ENCODE measurements around the gene FBP2.
"Not testable (repeated sequence)": the region's sequence is repeated elsewhere in the genome, so short reads cannot be mapped to it uniquely, and the experiment has no call there.

Gene FBP2

DNA sequence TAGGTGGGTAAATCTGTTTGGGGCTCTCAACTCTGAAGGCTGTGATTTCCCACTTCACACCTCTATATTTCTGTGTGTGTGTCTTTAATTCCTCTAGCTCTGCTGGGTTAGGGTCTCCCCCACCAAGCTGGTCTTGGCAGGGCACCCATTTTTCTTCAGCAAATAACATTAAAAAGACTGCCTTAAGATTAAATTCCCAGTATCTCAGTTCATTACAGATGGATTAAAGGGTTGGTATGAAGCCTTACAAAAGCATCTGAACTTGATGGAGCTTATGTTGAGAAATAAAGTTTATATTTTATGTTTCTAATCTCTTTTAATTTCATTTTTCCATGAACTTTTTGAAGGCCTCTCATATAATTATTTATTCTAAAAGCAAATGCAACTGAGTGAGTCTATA lies 27.1 kb downstream of the FBP2 start:
- H3K4me3 ChIP-seq = no peak overlapping the region
- H3K4me1 ChIP-seq = no peaks in the 10 kb centered on the region
- no peaks in the 10 kb centered on the region for H3K36me3 ChIP-seq (replicated peaks)
- H3K27me3 ChIP-seq (ENCODE audit: low read depth) = no peaks in the 10 kb centered on the region
- in situ Hi-C loops (cut with MboI; ENCODE audit: low sequenced_read_pairs) = no loop called here
- H3K9me3 ChIP-seq = no peaks in the 10 kb centered on the region
- no peak for DNase-seq (ENCODE audit: low spot score in 2 of 2)

GRCh38 chr9:94564279-94564678 lies 29.3 kb downstream of the FBP2 start:
- DNase-seq (ENCODE audit: low spot score in 2 of 2); H3K36me3 ChIP-seq (replicated peaks); in situ Hi-C loops (cut with MboI; ENCODE audit: low sequenced_read_pairs); H3K4me3 ChIP-seq; H3K4me1 ChIP-seq; H3K27me3 ChIP-seq (ENCODE audit: low read depth); H3K9me3 ChIP-seq: not testable (repeated sequence)

DNA sequence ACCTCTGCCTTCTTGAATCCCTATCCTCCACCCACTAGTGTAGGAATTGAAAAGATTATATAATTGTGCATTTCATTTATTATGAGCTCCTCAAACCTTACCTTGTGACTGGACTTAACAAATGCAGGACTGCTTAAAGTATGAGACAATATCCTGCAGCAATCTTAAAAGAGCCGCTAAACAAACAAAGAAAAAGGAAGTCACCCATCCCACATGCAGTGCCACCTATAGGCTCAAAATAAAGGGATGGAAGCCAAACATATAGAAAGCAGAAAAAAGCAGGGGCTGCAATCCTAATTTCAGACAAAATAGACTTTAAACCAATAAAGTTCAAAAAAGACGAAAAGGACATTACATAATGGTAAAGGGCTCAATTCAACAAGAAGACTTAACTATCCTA lies 30.1 kb downstream of the FBP2 start:
- no peak overlapping the region for H3K4me3 ChIP-seq
- in situ Hi-C loops (cut with MboI; ENCODE audit: low sequenced_read_pairs) = no loop called here
- H3K4me1 ChIP-seq = no peaks in the 10 kb centered on the region
- DNase-seq (ENCODE audit: low spot score in 2 of 2) = no peak
- no peaks in the 10 kb centered on the region for H3K36me3 ChIP-seq (replicated peaks)
- no peaks in the 10 kb centered on the region for H3K27me3 ChIP-seq (ENCODE audit: low read depth)
- no peaks in the 10 kb centered on the region for H3K9me3 ChIP-seq

DNA sequence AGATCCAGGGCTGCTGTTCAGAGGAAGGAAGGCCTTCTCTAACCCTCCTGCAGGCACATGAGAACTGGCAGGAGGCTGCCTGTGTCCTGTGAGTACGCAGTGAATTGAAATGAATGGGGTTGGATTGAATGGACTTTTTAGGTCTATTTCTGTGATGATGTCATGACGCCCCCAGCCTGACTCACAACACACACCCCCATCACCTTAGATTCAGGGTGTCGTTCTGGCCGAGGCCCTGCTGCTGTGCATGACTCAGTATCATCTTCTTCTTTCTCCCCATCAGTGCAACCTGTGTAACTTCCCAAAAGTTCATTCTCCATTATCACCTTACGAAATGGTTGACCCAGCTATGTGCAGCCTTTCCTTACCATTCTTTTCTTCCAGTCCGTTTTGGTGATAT lies 33.4 kb downstream of the FBP2 start:
- Histone ChIP-seq H3K36me3 (replicated peaks) (no peaks in the 10 kb centered on the region), H3K4me3 (no peak overlapping the region), H3K9me3 (no peaks in the 10 kb centered on the region; the same call in 1 of the 2 replicates), H3K27me3 (ENCODE audit: low read depth) (no peaks in the 10 kb centered on the region), H3K4me1 (no peaks in the 10 kb centered on the region)
- in situ Hi-C loops (cut with MboI; ENCODE audit: low sequenced_read_pairs) = no loop called here
- DNase-seq (ENCODE audit: low spot score in 2 of 2) = no peak

GRCh38 chr9:94557376-94557775 lies 36.2 kb downstream of the FBP2 start:
- Histone ChIP-seq H3K4me1 (peaks cover 7% of the 10 kb centered on the region; the same call in 1 of the 2 replicates), H3K27me3 (ENCODE audit: low read depth) (no peaks in the 10 kb centered on the region), H3K36me3 (replicated peaks) (no peaks in the 10 kb centered on the region), H3K4me3 (no peak overlapping the region), H3K9me3 (peaks cover 4% of the 10 kb centered on the region)
- no peak for DNase-seq (ENCODE audit: low spot score in 2 of 2)
- in situ Hi-C loops (cut with MboI; ENCODE audit: low sequenced_read_pairs) = no loop called here

- in situ Hi-C loops (cut with MboI; ENCODE audit: low sequenced_read_pairs) = no loop called here
- Histone ChIP-seq H3K4me3 (peak within 1 kb of the TSS; percentile 51), H3K9me3 (peaks cover 4% of the 10 kb centered on the region), H3K4me1 (peaks cover 7% of the 10 kb centered on the region; the same call in 1 of the 2 replicates), H3K27me3 (ENCODE audit: low read depth) (no peaks in the 10 kb centered on the region), H3K36me3 (replicated peaks) (no peaks in the 10 kb centered on the region)
- peak; percentile 78 to 87 for DNase-seq (ENCODE audit: low spot score in 2 of 2)
Observed at GRCh38 chr9:94554439-94555331, 38.9 kb downstream of the FBP2 start, which contains the start of gene PCAT7. TSS of gene PCAT7 (plus strand) at chr9:94555083.

- H3K4me3 ChIP-seq = peak overlapping the region; percentile 51
Observed at GRCh38 chr9:94554078-94554438, 39.6 kb downstream of the FBP2 start.

DNA sequence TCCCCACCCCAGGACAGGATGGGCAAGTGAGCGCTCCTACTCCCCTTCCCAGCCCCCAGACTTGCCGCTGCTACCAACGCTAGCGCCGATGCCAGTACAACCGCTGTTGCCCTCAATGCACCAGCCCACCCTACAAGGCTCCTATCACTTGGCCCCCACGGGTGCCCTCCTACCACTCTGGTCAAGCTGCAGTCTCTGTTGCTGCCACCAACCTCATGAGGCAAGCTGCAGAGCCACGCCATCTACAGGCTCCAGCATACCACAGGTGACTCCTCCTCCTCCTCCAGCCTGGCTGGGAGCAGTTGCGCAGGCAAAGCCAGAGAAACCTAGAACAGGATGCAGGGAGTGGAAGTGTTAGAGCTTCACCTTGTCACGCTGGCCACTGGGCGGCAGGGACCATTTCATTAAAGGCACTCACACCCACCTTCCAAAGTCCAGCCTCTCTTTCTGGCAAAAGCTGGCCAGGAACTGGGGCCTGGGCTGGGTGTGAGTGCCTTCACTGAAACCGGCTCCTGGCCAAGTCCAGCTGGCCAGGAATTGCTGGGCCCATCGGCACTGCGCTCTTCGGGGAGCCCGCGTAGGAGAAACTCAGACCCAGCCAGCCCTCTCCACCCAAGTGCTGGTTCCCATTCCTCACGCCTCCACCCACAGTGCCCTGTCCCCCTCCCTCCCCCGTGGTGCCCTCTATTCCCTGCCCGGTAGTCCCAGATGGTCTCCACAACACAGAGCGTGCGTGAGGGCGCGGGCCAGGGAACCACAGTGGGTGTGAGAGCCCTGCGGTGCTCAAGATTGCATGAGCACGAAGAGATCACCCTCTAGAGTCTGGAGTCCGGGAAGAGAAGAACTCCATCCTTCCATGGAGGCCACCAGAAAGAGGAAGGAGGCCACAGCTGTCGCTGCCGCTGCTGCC lies 40.3 kb downstream of the FBP2 start:
- H3K27me3 ChIP-seq (ENCODE audit: low read depth) = no peaks in the 10 kb centered on the region
- H3K36me3 ChIP-seq (replicated peaks) = no peaks in the 10 kb centered on the region
- peaks cover 4% of the 10 kb centered on the region for H3K9me3 ChIP-seq
- H3K4me1 ChIP-seq = peaks cover 7% of the 10 kb centered on the region; the same call in 1 of the 2 replicates
- no peak for DNase-seq (ENCODE audit: low spot score in 2 of 2)
- in situ Hi-C loops (cut with MboI; ENCODE audit: low sequenced_read_pairs) = no loop called here
- no peak overlapping the region for H3K4me3 ChIP-seq

More at GRCh38 chr9:94554078-94554438, 39.6 kb downstream of the FBP2 start:
- no peaks in the 10 kb centered on the region for H3K36me3 ChIP-seq (replicated peaks)
- no peak for DNase-seq (ENCODE audit: low spot score in 2 of 2)
- H3K9me3 ChIP-seq = peaks cover 4% of the 10 kb centered on the region
- in situ Hi-C loops (cut with MboI; ENCODE audit: low sequenced_read_pairs) = no loop called here
- H3K27me3 ChIP-seq (ENCODE audit: low read depth) = no peaks in the 10 kb centered on the region
- peaks cover 7% of the 10 kb centered on the region; the same call in 1 of the 2 replicates for H3K4me1 ChIP-seq

- Histone ChIP-seq H3K9me3 (no peaks in the 10 kb centered on the region), H3K36me3 (replicated peaks) (no peaks in the 10 kb centered on the region), H3K4me3 (no peak overlapping the region), H3K27me3 (ENCODE audit: low read depth) (no peaks in the 10 kb centered on the region), H3K4me1 (no peaks in the 10 kb centered on the region)
- in situ Hi-C loops (cut with MboI; ENCODE audit: low sequenced_read_pairs) = no loop called here
- no peak for DNase-seq (ENCODE audit: low spot score in 2 of 2)
Observed at GRCh38 chr9:94545940-94546339, 47.7 kb downstream of the FBP2 start.

DNA sequence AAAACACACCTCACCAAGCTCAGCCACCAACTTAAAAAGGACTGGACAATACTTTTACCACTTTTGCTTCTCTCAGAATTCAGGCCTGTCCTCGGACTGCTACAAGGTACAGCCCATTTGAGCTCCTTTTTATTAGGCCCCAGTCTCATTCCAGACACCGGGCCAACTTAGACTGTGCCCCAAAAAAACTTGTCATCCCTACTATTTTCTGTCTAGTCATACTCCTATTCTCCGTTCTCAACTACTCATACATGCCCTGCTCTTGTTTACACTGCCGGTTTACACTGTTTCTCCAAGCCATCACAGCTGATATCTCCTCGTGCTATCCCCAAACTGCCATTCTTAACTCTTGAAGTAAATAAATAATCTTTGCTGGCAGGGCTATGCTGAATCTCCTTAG lies 49.3 kb downstream of the FBP2 start:
- H3K27me3 ChIP-seq (ENCODE audit: low read depth); H3K4me3 ChIP-seq; in situ Hi-C loops (cut with MboI; ENCODE audit: low sequenced_read_pairs); H3K9me3 ChIP-seq; H3K36me3 ChIP-seq (replicated peaks); DNase-seq (ENCODE audit: low spot score in 2 of 2); H3K4me1 ChIP-seq: not testable (repeated sequence)

DNA sequence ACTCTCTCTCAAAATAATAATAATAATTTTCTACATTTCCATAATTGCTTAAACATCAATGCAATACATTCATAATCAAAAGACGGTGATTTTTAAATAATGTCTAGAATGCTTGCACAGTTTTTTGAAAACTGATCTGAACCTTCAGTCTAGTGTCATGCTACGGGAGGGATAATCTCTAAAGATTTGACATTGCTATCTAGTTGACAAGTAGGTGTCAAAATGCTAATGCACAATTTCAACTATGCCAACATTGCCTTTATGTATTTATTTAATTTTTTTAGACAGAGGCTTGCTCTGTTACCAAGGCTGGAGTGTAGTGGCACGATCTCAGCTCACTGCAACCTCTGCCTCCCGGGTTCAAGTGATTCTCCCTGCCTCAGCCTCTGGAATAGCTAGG lies 54.7 kb downstream of the FBP2 start:
- H3K4me1 ChIP-seq = no peaks in the 10 kb centered on the region
- H3K9me3 ChIP-seq = no peaks in the 10 kb centered on the region
- DNase-seq (ENCODE audit: low spot score in 2 of 2) = no peak
- no peak overlapping the region for H3K4me3 ChIP-seq
- no peaks in the 10 kb centered on the region for H3K27me3 ChIP-seq (ENCODE audit: low read depth)
- no peaks in the 10 kb centered on the region for H3K36me3 ChIP-seq (replicated peaks)
- in situ Hi-C loops (cut with MboI; ENCODE audit: low sequenced_read_pairs) = no loop called here

DNA sequence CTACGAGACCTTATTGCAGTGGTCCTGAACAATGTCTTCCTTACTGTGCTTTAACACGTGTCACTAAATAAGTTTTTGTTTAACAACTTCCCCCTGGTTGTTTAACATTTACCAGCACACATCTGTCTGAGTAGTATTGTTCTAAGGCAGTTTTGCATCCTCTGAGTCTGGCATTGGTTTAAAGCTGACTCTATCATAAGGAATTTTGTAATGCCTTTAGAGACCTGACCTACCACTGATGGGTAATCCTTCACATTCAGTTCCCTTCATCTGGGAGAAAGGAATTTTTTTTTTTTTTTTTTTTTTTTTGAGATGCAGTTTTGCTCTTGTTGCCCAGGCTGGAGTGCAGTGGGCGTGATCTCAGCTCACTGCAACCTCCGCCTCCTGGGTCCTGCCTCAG lies 58.7 kb downstream of the FBP2 start:
- Histone ChIP-seq H3K9me3 (no peaks in the 10 kb centered on the region), H3K36me3 (replicated peaks) (no peaks in the 10 kb centered on the region), H3K4me3 (no peak overlapping the region), H3K27me3 (ENCODE audit: low read depth) (no peaks in the 10 kb centered on the region), H3K4me1 (no peaks in the 10 kb centered on the region)
- DNase-seq (ENCODE audit: low spot score in 2 of 2) = no peak
- in situ Hi-C loops (cut with MboI; ENCODE audit: low sequenced_read_pairs) = no loop called here

DNA sequence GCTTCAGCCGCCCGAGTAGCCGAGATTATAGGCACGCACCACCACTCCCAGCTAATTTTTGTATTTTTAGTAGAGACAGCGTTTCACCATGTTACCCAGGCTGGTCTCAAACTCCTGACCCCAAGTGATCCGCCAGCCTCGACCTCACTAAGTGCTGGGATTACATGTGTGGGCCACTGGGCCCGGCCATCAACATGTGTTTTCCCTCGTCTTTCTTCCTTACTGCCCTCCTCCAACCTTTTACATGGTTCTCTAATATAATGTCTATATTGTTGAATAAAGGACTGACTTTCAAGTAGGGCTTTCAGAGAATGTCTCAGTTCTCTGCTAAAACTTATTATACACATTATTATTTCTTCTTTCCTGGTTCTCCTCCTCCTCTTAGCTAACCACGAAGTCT lies 60.0 kb downstream of the FBP2 start:
- H3K27me3 ChIP-seq (ENCODE audit: low read depth) = no peaks in the 10 kb centered on the region
- H3K4me1 ChIP-seq = no peaks in the 10 kb centered on the region
- no peak for DNase-seq (ENCODE audit: low spot score in 2 of 2)
- H3K9me3 ChIP-seq = no peaks in the 10 kb centered on the region
- no peaks in the 10 kb centered on the region for H3K36me3 ChIP-seq (replicated peaks)
- in situ Hi-C loops (cut with MboI; ENCODE audit: low sequenced_read_pairs) = no loop called here
- H3K4me3 ChIP-seq = no peak overlapping the region

GRCh38 chr9:94533155-94533554 lies 60.5 kb downstream of the FBP2 start:
- H3K36me3 ChIP-seq (replicated peaks) = no peaks in the 10 kb centered on the region
- in situ Hi-C loops (cut with MboI; ENCODE audit: low sequenced_read_pairs) = no loop called here
- DNase-seq (ENCODE audit: low spot score in 2 of 2) = no peak
- H3K27me3 ChIP-seq (ENCODE audit: low read depth) = no peaks in the 10 kb centered on the region
- H3K4me1 ChIP-seq = no peaks in the 10 kb centered on the region
- no peaks in the 10 kb centered on the region for H3K9me3 ChIP-seq
- H3K4me3 ChIP-seq = no peak overlapping the region

Measured in HAP-1 (cell line).